Measurements from ENCODE around the gene HADHB.
"Not testable (repeated sequence)": the region's sequence is repeated elsewhere in the genome, so short reads cannot be mapped to it uniquely, and the experiment has no call there.

The HADHB gene

DNA sequence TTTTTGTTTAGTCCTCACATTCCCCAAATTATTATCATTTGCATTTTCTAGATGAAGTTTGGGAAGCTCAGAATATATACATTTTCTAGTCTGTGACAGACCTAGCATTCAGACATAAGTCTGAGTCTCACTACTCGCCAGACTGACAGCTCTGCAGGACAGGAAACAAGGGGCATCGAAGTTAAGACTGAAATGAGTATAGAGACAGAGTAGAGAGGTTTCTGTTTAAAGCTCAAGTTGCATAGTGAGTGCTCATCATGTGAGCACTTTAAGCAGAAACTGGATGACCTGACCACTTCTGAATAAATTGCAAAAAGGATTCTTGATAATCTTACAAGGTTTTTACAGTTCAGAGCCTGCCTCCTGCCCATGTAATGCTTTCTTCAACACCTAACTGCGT is 1.1 kb downstream of the HADHB start:
- no peak for DNase-seq

DNA sequence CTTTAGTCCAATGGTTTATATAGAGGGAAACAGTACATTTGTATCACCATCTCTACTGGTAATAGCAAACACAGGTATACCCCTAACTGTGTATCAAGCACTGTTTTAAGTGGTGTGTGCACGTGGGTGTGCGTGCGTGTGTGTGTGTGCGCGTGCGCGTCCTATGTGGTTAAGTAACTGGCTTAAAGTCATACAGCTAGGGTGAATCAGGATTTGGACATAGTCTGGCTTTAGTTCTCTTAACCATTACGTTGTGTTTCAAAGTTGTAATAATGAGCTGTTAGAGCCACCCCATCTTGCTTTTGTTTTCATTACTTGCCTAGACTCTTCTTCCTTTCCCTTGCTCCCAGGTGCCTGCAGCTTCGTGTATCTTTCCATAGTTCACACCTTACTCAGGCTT is 2.1 kb downstream of the HADHB start:
- DNase-seq: no peak

DNA sequence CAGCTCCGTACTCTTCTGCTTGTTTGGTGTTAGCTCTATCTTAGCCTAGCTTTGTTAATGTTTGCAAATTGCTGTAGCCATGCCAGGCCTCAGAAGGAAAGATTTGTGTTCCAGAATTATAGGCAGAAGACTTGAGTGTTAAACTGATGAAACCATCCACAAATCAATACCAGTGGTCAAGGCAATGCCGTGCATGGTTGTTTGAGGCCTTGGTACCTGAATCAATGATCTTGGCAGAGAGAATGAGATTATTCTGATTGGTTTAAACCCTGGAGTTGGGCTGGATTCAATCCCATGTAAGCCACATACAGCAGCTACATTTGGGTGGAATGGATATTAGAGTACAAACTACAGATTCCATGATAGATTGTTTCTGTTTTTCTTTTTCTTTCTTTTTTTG is 4.9 kb downstream of the HADHB start:
- DNase-seq: no peak

GRCh38 chr2:26251893-26252292 is 7.2 kb downstream of the HADHB start:
- no peak for DNase-seq

DNA sequence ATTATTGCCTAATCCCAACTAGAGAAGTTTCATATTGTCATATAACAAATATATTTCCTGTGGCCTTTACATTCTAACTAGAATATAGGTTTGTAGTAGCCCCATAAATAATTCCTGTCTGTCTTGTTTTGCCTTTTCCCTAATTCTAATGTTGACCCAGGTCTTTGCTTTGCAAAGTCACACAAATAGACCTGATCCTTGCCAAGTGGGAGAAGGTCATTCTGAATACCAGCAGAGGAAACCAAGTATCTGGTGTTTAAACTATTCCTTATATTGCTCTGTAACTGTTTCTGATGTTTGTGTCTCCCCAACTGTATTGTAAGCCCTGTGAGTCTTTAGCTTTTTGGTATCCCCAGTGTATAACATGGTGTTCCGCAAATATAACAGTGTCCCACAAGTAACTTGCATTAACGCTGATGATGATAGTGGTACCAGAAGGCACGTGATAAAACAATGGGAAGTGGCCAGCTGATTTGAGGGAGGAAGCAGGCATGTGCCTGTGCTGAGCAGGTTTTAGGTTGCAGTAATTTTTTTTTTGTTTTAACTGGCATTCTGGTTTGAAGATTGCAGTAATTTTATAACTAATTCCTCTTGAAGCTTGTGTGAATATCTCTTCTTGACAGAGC is 11.1 kb downstream of the HADHB start:
- DNase-seq: no peak

DNA sequence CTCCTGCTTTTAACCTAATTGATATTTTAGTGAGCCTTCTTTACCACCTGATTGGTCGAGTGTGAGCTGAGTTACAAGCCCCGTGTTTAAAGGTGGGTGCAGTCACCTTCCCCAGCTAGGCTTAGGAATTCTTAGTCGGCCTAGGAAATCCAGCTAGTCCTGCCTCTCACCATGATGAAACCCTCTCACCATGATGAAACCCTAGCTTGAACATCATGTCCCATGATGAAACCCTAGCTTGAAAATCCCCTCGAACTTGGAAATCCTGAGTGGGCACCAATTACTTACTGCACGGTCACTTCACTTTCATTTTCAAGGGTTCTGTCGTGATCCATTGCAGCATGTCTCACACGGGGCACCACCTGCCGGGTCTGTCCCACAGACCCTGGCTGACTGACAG is 14.1 kb downstream of the HADHB start:
- not testable (repeated sequence) for DNase-seq

DNA sequence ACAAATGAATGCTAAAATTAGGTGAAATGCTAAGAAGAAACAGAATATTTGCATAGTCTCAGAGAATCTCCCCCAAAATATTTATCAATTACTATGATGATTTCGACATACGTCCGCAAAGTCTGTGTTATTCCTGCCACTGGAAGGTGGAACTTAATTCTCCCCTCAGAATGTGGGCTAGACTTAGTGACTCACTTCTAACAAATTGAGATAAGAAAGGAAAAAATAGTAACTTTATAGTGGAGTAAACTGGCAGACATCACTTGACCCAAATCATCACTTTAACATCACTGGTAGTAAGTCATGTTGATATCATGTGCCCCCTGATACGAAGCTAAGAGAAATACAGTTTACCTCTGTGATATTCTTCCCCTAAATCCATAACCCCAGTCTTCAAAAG is 23.5 kb downstream of the HADHB start:
- no peak for DNase-seq

DNA sequence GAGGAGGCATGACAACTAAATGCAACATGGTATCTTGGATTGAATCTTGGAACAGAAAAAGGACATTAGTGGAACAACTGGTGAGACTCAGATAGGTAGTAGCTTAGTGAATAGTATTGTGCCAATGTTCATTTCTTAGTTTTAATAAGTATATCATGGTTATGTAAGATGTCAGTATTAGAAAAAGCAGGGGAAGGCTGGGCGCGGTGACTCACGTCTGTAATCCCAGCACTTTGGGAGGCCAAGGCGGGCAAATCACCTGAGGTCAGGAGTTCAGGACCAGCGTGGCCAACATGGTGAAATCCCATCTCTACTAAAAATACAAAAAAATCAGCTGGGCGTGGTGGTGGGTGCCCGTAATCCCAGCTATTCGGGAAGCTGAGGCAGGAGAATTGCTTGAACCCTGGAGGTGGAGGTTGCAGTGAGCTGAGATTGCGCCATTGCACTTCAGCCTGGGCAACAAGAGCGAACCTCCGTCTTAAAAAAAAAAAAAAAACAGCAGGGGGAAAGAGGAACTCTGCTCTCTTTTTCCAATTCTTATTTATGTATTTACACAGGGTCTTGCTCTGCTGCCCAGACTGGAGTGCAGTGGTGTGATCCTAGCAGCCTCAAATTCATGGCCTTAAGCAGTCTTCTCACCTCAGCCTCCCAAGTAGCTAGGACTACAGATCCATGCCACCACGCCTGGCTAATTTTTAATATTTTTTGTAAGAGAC is 24.1 kb downstream of the HADHB start:
- DNase-seq: not testable (repeated sequence)

- no peak for DNase-seq
Observed at GRCh38 chr2:26269571-26270158, 24.9 kb downstream of the HADHB start.

- no peak for DNase-seq
Observed at GRCh38 chr2:26270373-26270772, 25.6 kb downstream of the HADHB start.

- DNase-seq: no peak
Observed at GRCh38 chr2:26273501-26273900, 28.8 kb downstream of the HADHB start.

DNA sequence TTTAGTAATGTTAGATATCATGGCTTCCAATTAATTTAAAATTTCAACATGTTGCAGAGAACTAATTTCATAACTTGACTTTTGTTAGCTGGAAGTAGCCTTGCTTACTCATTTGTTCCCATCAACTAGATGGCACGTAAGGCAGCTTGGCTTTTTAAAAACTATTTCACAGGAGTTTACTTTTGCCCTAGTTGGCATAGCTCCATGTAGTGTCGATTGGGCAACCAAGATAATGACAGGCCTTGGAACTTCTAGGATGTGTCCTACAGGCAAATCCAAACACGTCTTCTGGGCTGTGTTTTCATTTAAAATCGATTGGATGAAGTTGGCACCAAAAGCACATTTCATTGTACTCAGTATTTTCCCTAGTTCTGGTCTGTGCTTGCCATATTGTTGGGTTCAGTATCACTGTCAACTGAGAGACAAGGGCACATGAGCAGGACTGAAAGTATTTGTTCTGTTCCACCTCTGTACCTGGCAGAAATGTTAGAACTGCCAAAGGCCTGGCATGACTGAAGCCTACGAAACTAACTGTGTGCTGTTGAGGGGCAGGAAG is 29.4 kb downstream of the HADHB start:
- no peak for DNase-seq

GRCh38 chr2:26276484-26277227 is 31.9 kb downstream of the HADHB start:
- DNase-seq: no peak

- no peak for DNase-seq
Observed at GRCh38 chr2:26279886-26280285, 35.1 kb downstream of the HADHB start.

- no peak for DNase-seq
Observed at GRCh38 chr2:26281226-26281625, 36.5 kb downstream of the HADHB start.

- DNase-seq: no peak
Observed at GRCh38 chr2:26283606-26284005, 38.9 kb downstream of the HADHB start.

- DNase-seq: no peak
Observed at GRCh38 chr2:26284132-26284531, 39.4 kb downstream of the HADHB start.

DNA sequence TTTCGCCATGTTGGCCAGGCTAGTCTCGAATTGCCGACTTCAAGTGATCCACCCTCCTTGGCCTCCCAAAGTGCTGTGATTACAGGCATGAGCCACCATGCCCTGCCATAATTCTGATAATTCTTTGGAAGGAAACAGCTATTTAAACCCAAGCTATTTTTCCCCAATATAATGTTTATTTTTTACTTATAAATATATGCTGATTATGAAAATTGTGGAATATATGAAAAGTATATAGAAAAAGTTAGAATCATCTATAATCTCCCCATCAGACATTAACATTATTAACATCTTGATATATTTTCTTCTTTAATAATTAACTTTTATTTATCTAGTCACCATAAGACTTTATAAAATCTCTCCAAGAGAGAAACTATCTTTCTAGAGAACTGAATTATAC is 41.2 kb downstream of the HADHB start:
- no peak for DNase-seq

- no peak for DNase-seq
Observed at GRCh38 chr2:26290001-26290400, 45.3 kb downstream of the HADHB start.

GRCh38 chr2:26292646-26293045 is 47.9 kb downstream of the HADHB start:
- no peak for DNase-seq

GRCh38 chr2:26295511-26295910 is 50.8 kb downstream of the HADHB start:
- no peak for DNase-seq

DNA sequence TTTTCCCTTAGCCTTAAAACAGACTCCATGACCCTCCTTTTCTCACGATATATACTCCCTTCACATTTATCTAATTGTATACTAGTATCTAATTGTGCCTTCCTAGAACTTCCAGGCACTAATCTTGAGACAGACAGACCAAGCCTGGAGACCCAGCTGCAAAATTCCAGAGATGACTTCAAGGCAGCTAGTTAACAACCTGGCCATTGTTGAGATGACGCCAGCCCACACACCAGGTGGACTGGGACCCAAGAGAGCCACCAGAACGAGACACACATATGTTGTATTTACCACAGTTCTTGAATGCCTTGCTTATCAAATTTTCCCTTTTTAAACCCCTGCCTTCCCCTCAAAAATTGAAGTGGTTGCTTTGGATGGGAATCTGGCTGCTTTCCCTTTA is 52.3 kb downstream of the HADHB start:
- no peak for DNase-seq

- DNase-seq: no peak
Observed at GRCh38 chr2:26298286-26298637, 53.5 kb downstream of the HADHB start.

All from right forelimb (tissue), 1 donor.